Epithelial cell of esophagus (primary cell): Measurements from ENCODE around the gene UNC13C.

Experiments
- DNase-seq: peaks from one replicate; pipeline ENCODE4 v3.0.0; 2010; ENCODE audit warnings: low read depth
- H3K4me3 ChIP-seq: 2 replicates; pipeline ENCODE4 v1.5.1; 2011; ENCODE audit warnings: mild to moderate bottlenecking, low read length, control low read depth
- TF ChIP-seq, protein P1 (sequence below): IDR thresholded peaks from 2 replicates; pipeline ENCODE4 v1.5.1; 2011; ENCODE audit warnings: low read depth, mild to moderate bottlenecking, low read length, control low read depth, inconsistent platforms; ENCODE audit not compliant: insufficient read depth; ENCODE audit errors: missing control alignments

UNC13C gene

DNA sequence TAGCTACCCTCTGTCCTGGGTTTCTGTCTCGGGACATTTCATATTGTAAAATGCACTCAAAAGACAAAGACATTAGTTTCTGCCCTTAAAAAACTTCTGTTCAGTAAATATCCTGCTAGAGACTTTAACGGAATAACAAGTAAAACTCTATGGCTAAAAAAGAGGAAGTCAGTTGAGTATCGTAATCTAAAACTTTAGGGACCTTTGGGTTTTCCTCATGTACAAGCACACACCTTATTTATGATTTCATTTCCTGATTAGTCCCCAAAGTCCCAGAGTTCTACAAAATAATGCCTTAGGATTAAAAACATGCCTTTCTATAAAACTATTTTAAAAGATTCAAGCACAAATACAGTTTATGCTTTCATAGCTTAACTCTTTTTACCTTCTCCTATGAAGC lies 585.9 kb downstream of the UNC13C start:
- H3K4me3 ChIP-seq, result no peak overlapping the region
- TF ChIP-seq, protein P1, sequence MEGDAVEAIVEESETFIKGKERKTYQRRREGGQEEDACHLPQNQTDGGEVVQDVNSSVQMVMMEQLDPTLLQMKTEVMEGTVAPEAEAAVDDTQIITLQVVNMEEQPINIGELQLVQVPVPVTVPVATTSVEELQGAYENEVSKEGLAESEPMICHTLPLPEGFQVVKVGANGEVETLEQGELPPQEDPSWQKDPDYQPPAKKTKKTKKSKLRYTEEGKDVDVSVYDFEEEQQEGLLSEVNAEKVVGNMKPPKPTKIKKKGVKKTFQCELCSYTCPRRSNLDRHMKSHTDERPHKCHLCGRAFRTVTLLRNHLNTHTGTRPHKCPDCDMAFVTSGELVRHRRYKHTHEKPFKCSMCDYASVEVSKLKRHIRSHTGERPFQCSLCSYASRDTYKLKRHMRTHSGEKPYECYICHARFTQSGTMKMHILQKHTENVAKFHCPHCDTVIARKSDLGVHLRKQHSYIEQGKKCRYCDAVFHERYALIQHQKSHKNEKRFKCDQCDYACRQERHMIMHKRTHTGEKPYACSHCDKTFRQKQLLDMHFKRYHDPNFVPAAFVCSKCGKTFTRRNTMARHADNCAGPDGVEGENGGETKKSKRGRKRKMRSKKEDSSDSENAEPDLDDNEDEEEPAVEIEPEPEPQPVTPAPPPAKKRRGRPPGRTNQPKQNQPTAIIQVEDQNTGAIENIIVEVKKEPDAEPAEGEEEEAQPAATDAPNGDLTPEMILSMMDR, result no peak
- DNase-seq, result no peak

DNA sequence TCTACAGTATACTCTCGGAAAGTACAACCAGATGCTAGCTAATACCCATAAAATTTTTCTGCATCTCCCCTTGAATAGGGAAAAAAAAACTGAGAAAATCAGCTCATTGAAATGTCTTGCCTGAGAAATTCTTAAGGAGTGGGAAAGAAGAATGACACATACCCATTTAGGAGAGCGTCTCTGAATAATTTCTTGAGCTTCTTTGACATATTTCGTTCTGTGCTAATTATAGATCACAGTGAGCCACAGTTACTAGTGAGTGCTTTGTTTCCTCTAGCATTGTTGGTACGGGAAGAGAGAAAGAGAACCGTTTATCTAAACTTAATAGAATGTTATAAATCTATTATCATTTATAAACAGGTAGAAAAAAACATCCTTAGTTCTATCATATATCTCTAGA lies 588.4 kb downstream of the UNC13C start:
- no peak overlapping the region for H3K4me3 ChIP-seq
- no peak for DNase-seq
- TF ChIP-seq, protein P1, result no peak

DNA sequence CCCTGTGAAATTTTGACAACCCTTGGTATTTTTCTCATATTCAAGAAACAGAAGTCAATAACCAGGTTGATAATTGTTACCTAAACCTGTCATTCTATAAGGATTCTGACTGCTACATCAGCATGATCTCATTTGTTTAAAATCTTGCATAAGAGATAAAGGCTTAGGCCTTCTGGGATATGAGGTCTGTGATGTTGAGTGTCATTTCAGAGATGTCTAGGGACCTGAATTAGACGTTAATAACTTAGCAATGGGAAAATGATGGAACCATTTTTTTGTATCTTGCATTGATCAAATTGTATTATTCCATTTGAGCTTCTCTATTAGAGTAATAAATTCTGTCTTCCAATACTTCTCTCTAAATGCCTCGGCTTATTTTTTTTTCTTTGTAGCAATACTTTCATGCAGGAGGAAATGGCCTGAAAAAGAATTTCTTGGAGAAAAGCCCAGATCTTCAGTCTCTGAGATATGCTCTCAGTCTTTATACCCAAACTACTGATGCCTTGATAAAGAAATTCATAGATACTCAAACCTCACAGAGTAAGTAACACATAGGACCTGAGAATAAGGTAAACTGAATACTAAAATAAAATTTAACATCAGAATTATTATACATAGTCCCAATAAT lies 589.3 kb downstream of the UNC13C start:
- no peak for DNase-seq
- TF ChIP-seq, protein P1, result no peak
- H3K4me3 ChIP-seq, result no peak overlapping the region

- TF ChIP-seq, protein P1, result no peak
- DNase-seq, result no peak
- no peak overlapping the region for H3K4me3 ChIP-seq
Measured at GRCh38 chr15:54568381-54568780, 590.1 kb downstream of the UNC13C start.

GRCh38 chr15:54571576-54571975 lies 593.3 kb downstream of the UNC13C start:
- TF ChIP-seq, protein P1, result no peak
- H3K4me3 ChIP-seq, result no peak overlapping the region
- DNase-seq, result no peak

GRCh38 chr15:54575586-54575985 lies 597.3 kb downstream of the UNC13C start:
- no peak for DNase-seq
- TF ChIP-seq, protein P1, result no peak
- no peak overlapping the region for H3K4me3 ChIP-seq

DNA sequence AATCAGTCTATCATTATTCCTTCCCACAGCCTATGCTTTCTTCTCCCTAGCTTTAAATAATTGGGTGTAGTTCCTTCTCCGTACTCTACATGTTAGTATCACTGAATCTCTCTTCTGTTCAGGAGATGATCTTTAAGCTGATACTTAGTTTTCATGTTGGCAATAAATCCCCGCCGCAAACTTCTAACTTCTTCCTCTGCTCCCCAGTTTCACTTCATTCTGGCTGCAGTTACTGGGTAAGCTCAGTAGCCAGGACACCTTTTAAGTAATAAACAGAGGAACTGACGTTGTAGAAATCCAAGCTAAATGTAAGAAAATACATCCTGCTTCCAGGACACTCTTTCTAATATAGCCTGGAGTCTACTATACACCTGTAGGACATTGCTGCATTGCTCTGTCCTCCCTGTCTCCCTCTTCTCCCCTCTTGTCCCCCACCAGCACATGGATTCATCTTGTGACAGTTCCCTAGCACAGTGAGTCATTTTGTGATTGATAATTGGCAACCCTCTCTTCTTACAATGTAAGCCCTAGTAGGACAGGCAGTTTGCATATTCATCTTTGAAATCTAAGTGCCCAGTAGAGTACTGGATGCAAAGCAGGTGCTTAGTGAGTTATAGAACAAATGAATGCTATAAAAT lies 598.2 kb downstream of the UNC13C start:
- TF ChIP-seq, protein P1, result no peak
- no peak for DNase-seq
- H3K4me3 ChIP-seq, result no peak overlapping the region
